Activated T-cell treated with anti-CD3 and anti-CD28 coated beads, Interleukin-2, amount 50 U/mL, for 4 hours (primary cell): Measurements from ENCODE around the gene LIM2. TPM values are rescaled to one million over a fixed set of nuclear protein-coding genes. Genes with fewer than 3 reads are reported as not detected.

Source experiments
- ATAC-seq, 2 donors: fragments of 200-7000 bp; cut with Tn5 transposase; one replicate each; pipeline ENCODE4 v1.10.0; 2021
- DNase-seq: peaks from one replicate; pipeline ENCODE4 v3.0.0-alpha.2; 2020
- H3K27me3 Mint-ChIP-seq: one replicate; pipeline ENCODE4 v1.8.0; 2021; ENCODE audit warnings: low read depth, mixed read lengths
- H3K36me3 Mint-ChIP-seq: one replicate; pipeline ENCODE4 v1.8.0; 2022; ENCODE audit warnings: mixed read lengths; ENCODE audit not compliant: insufficient read depth
- H3K4me1 Mint-ChIP-seq: one replicate; pipeline ENCODE4 v1.8.0; 2021; ENCODE audit warnings: low read depth, mixed read lengths
- H3K4me3 Mint-ChIP-seq: one replicate; pipeline ENCODE4 v1.8.0; 2021; ENCODE audit warnings: mild to moderate bottlenecking, moderate library complexity, mixed read lengths
- H3K9me3 Mint-ChIP-seq: one replicate; pipeline ENCODE4 v1.8.0; 2021; ENCODE audit warnings: mixed read lengths
- total RNA-seq, 3 donors: library from RNA; stranded (reverse); gene quantifications; one replicate each; pipeline ENCODE4 v1.2.1, GENCODE V29; 2021

Gene LIM2
- total RNA-seq, 3 donors from 2014 or later: 0.58 to 0.65 TPM; not detected in 1

GRCh38 chr19:51331193-51331592 lies 56.6 kb downstream of the LIM2 start:
- ATAC-seq: no peak
- Mint-ChIP-seq H3K27me3 (peaks cover 47% of the 10 kb centered on the region), H3K9me3 (peaks cover 4% of the 10 kb centered on the region), H3K4me1 (peaks cover 5% of the 10 kb centered on the region), H3K36me3 (peaks cover 7% of the 10 kb centered on the region), H3K4me3 (no peak overlapping the region)
- no peak for DNase-seq

- peaks cover 55% of the 10 kb centered on the region for H3K27me3 Mint-ChIP-seq
- H3K36me3 Mint-ChIP-seq: peaks cover 7% of the 10 kb centered on the region
- H3K4me1 Mint-ChIP-seq: peaks cover 5% of the 10 kb centered on the region
- H3K4me3 Mint-ChIP-seq: no peak overlapping the region
- ATAC-seq: no peak
- no peak for DNase-seq
- H3K9me3 Mint-ChIP-seq: peaks cover 4% of the 10 kb centered on the region
These were observed 57.4 kb downstream of the LIM2 start for GRCh38 chr19:51330366-51330765.

Other genes starting within 250 kb of the LIM2 start
- gene SIGLEC7, start 245.7 kb downstream of the LIM2 start, total RNA-seq: under 1 TPM in 1 of 3 donors, not detected in 2; 0.16 TPM
- under 1 TPM; 0.11 to 0.51 (median 0.11) TPM for gene CD33, start 162.9 kb downstream of the LIM2 start, total RNA-seq
- not detected for gene SIGLECL1, start 136.9 kb downstream of the LIM2 start, total RNA-seq
- under 1 TPM in 1 of 3 donors, not detected in 2; 0.08 TPM for gene IGLON5, start 76.3 kb downstream of the LIM2 start, total RNA-seq
- 1 to 10 TPM; 1.6 to 2.3 (median 1.8) TPM for gene VSIG10L, start 45.8 kb downstream of the LIM2 start, total RNA-seq
- 10 to 100 TPM; 65.8 to 74.9 (median 73.3) TPM for gene ETFB, start 21.6 kb downstream of the LIM2 start, total RNA-seq
- gene CLDND2, start 19.0 kb downstream of the LIM2 start, total RNA-seq: 1 to 10 TPM; 3.8 to 6.4 (median 5.3) TPM
- gene NKG7, start 15.3 kb downstream of the LIM2 start, total RNA-seq: 100 to 1,000 TPM; 146 to 232 (median 153) TPM
- not detected for gene C19orf84, start 2.6 kb upstream of the LIM2 start, total RNA-seq
- gene SIGLEC10, start 29.7 kb upstream of the LIM2 start, total RNA-seq: under 1 TPM; 0.43 to 0.63 (median 0.53) TPM
- not detected for gene SIGLEC8, start 70.5 kb upstream of the LIM2 start, total RNA-seq
- not detected for gene CEACAM18, start 90.6 kb upstream of the LIM2 start, total RNA-seq
- gene SIGLEC12, start 113.8 kb upstream of the LIM2 start, total RNA-seq: 1 to 10 TPM in 1 of 3 donors, under 1 TPM in 1, not detected in 1; 0.51 to 1.3 TPM
- under 1 TPM in 1 of 3 donors, not detected in 2; 0.32 TPM for gene SIGLEC6, start 143.7 kb upstream of the LIM2 start, total RNA-seq
- 1 to 10 TPM; 5.3 to 7.5 (median 6.0) TPM for gene ZNF175, start 183.3 kb upstream of the LIM2 start, total RNA-seq
- under 1 TPM in 1 of 3 donors, not detected in 2; 0.11 TPM for gene SIGLEC5, start 242.4 kb upstream of the LIM2 start, total RNA-seq